Fibroblast of villous mesenchyme (primary cell): ENCODE measurements around the gene LYSMD1. TPM values are rescaled to one million over a fixed set of nuclear protein-coding genes. Genes with fewer than 3 reads are reported as not detected.

Experiments
- DNase-seq: peaks from one replicate; pipeline ENCODE4 v3.0.0-alpha.2; 2010; ENCODE audit warnings: low read depth
- H3K4me3 ChIP-seq: 2 replicates; pipeline ENCODE4 v1.5.1; 2011; ENCODE audit warnings: low read depth, mild to moderate bottlenecking, low read length
- total RNA-seq: library from RNA; depleted of rRNA; stranded (reverse); fragments of >200 nt; gene quantifications from 2 replicates; pipeline ENCODE4 v1.2.3, GENCODE V29; 2012
- TF ChIP-seq, protein P1 (sequence below): IDR thresholded peaks from 2 replicates; pipeline ENCODE4 v1.5.1; 2012; ENCODE audit warnings: low read depth, mild to moderate bottlenecking, low read length; ENCODE audit not compliant: insufficient read depth

Gene LYSMD1
- total RNA-seq, 1 donor = 11.7 TPM

DNA sequence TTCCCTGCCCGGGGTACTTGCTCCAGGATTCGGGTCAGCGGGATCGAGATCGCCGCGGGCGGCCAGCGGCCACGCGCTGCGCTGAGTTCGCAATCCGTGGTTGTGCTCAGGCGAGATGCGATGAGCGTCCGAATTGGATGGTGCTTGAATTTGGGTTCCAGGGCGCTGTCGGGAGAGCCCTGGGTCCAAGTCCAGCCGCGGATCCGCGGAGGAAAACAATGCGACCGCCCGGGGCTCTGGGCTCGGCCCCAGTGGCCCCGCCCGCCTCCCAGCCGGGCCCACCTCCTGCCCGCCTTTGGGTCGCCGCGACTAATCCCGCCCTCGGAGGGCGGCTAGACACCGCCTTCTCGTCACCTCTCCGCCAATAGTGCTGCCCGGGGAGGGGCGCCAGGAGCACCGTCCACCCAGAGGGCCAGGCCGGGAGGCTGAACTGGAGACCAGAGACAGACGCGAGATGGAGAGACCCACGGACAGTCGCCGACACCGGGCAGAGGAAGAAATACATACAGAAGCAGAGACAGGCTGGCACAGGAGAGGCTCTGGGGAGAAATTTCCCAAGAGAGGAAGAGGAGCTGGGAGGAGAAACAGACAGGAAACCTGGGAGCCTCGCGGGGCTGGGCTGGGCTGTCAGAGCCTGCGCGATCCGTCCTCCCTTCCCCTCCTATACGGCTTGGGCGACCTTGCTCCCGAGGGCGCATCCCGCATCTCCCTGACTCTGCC is 19.1 kb downstream of the LYSMD1 start, which contains the start of gene SEMA6C:
Gene SEMA6C, minus strand, starts transcription at position 220 of the 720 bp plus-strand sequence. CDS start 4,010 bp downstream, outside the sequence.
- peak; percentile 90 for DNase-seq
- TF ChIP-seq, protein P1, sequence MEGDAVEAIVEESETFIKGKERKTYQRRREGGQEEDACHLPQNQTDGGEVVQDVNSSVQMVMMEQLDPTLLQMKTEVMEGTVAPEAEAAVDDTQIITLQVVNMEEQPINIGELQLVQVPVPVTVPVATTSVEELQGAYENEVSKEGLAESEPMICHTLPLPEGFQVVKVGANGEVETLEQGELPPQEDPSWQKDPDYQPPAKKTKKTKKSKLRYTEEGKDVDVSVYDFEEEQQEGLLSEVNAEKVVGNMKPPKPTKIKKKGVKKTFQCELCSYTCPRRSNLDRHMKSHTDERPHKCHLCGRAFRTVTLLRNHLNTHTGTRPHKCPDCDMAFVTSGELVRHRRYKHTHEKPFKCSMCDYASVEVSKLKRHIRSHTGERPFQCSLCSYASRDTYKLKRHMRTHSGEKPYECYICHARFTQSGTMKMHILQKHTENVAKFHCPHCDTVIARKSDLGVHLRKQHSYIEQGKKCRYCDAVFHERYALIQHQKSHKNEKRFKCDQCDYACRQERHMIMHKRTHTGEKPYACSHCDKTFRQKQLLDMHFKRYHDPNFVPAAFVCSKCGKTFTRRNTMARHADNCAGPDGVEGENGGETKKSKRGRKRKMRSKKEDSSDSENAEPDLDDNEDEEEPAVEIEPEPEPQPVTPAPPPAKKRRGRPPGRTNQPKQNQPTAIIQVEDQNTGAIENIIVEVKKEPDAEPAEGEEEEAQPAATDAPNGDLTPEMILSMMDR = no peak
- peak within 1 kb of the TSS; percentile 60 for H3K4me3 ChIP-seq

DNA sequence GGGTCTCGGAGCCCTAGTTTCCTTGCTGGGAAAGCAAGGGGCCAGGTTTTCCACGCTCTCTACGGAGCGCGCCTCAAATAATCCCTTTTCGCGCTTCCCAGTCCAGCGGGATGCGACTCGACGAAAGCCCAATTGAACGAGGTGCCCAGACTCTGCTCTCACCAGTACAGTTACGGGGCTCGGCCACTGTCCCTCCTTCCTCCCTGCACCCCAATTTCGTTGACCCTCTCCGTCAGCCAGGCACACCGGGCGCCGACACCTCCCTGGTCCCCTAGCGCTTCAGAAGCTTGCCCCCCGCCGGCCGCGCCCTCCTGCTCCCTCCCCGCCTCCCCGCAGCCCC is 19.7 kb downstream of the LYSMD1 start:
- no peak for DNase-seq
- peak overlapping the region; percentile 60 for H3K4me3 ChIP-seq
- TF ChIP-seq, protein P1 = no peak

DNA sequence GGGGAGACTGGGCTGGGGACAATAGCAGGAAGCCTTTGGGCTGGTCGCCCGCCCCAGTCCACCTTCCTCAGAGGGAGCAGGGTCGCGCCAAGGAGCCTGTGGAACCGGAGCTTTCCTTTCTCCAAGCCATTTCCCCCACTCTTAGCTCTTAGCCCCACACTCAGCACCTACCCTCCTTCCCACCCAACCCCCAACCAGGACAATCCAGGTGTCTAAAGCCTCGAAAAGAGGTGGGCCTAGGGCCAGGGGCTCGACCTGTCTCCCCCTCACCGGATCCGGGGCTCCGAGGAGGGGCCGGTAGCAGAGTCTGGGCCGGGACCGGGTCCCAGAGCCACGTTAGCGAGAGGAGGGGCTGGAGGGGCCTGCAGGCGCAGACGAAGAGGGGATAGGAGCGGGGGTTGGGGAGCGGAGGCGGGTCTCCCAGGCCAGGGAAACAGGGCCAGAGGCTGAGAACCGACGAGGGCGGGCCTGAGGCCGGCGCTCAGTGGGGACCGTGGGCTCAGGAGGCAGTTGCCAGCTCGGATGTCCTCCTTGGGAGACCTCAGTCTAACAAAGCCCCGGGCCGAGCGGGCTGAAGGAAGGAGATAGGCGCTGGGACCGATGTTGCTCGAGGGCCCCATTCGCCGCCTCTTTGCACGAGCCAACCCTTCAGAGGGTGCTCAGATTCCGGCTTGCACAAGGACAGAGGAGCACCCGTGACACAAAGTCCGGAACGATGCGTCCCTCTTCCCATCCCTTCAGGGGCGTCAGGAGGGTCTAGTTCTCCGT is 20.2 kb downstream of the LYSMD1 start:
- H3K4me3 ChIP-seq = peak overlapping the region; percentile 60
- peak; percentile 22 for DNase-seq
- TF ChIP-seq, protein P1 = no peak

DNA sequence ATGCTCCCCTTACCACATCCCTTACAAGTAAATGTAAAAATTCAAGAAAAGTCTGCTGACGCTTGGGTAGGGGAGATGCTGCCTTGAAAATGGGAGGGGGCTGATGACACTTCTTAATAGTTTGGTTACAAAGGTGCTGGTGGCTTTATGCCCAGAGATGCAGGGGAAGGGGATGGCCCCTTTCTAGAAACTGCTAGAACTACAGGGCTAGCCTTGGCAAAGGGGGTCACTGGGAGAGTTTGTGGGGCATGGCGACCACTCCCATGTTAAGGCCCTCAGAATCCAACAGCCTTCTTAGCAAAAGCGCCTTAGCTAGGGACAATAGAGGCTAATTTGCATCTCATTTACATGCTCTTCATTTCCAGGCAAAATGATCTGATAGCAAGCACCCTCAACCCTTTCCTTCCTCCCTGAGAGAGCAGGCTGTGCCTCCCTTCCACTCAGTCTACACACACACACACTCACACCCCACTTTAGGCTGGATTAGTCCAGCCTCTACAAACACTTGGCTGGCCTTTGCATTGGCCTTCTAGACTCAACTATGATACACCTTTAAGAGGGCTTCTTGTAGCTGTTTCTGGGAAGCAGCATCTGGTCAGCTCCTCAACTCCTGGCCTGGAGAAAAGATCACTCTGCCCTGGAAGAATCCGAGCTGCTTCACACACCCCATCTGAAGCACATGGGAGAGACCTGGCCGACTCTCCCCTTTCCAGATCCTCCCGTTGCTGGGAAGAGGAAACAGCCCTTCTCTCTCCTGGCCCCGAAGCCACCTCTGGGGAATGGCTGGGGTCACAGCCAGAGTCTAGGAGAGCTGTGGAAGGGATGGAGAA is 21.0 kb downstream of the LYSMD1 start:
- peak; percentile 10 for DNase-seq
- TF ChIP-seq, protein P1 = no peak
- no peak overlapping the region for H3K4me3 ChIP-seq

DNA sequence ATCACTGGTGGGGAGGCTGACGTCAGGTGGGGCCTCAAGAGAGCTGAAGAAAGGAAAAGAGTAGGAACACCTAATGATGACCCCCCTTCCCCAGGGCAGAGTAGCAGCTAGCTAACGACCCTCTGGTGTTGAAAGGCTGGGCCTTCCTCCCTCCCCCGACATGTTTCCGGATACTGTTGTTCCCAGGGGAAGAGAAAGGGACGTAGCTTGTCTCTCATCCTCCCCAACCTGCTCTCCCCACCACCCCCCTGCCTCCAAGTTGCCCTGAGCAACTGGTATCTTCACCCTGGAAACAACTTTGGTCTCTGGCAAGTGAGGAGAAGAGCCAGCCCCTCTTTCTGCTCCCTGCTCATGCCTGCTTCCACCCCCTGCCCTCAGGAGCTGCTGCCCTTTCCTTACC is 21.7 kb downstream of the LYSMD1 start:
- no peak for DNase-seq
- TF ChIP-seq, protein P1 = no peak
- no peak overlapping the region for H3K4me3 ChIP-seq

DNA sequence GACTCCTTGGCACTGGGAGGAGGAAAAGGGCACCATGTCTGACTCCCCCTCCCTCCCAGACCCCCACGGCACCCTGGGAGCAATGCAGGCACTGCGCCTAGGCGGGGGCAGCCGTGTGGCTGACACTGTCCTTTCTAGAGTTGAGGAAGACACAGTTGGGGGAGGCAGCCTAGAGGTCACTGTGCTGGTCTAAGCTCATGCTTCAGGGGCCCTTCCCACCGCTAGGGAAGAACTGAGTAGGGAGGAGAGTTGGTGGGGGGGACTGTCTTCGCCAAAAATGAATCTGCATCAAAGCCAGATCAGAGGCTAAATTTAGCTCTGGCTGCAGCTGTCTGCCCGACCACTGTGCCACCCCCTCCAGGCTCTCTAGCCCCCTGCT is 22.7 kb downstream of the LYSMD1 start:
- TF ChIP-seq, protein P1 = no peak

More for the DNA sequence above, 22.7 kb downstream of the LYSMD1 start:
- H3K4me3 ChIP-seq = no peak overlapping the region
- DNase-seq = no peak
